Tibial artery (tissue), 4 donors: ENCODE results near the gene FOXO3.

ENCODE experiments used
- DNase-seq, 2 donors: peaks; one replicate each; pipeline ENCODE4 v3.0.0-alpha.2; 2019
- H3K27ac ChIP-seq, 2 donors: fragments of 200-600 bp; sonication (generic) in 1 of 2; 1 replicate in 1 of 2; 2 replicates in 1 of 2; pipeline ENCODE4 v1.5.1; 2018 to 2019; ENCODE audit warnings: mild to moderate bottlenecking in 1 of 2
- H3K27me3 ChIP-seq, 2 donors: fragments of 200-600 bp; sonication (generic) in 1 of 2; one replicate each; pipeline versions ENCODE4 v1.5.1 to v1.6.0; 2016 to 2019
- H3K36me3 ChIP-seq, 3 donors: fragments of 200-600 bp; sonication (generic) in 2 of 3; one replicate each; pipeline ENCODE4 v1.5.1; 2016 to 2019; ENCODE audit warnings: mild to moderate bottlenecking in 2 of 3
- H3K4me1 ChIP-seq, 4 donors: fragments of 200-600 bp; sonication (generic) in 2 of 4; 1 replicate in 3 of 4; 2 replicates in 1 of 4; pipeline ENCODE4 v1.5.1; 2016 to 2019
- H3K4me3 ChIP-seq, 2 donors: fragments of 200-600 bp; sonication (generic) in 1 of 2; 1 replicate in 1 of 2; 2 replicates in 1 of 2; pipeline ENCODE4 v1.5.1; 2018 to 2019; ENCODE audit warnings: mild to moderate bottlenecking in 2 of 2
- H3K9me3 ChIP-seq, 3 donors: fragments of 200-600 bp; sonication (generic) in 1 of 3; one replicate each; pipeline ENCODE4 v1.5.1; 2016 to 2019
- CTCF ChIP-seq, 2 experiments: fragments of 200-600 bp in 1 of 2; fragments of 450-650 bp in 1 of 2; IDR thresholded peaks; one replicate each; pipeline ENCODE4 v1.5.1; 2017 to 2019; ENCODE audit warnings: antibody characterized with exemption in 2 of 2, mild to moderate bottlenecking in 1 of 2, moderate library complexity in 1 of 2
- intact Hi-C: fragments of 100-400 bp; cut with DNase I; formaldehyde crosslinking; loops from one replicate; pipeline ENCODE4 v1.15.0; 2023; ENCODE audit warnings: low total_unique reads

FOXO3 gene

DNA sequence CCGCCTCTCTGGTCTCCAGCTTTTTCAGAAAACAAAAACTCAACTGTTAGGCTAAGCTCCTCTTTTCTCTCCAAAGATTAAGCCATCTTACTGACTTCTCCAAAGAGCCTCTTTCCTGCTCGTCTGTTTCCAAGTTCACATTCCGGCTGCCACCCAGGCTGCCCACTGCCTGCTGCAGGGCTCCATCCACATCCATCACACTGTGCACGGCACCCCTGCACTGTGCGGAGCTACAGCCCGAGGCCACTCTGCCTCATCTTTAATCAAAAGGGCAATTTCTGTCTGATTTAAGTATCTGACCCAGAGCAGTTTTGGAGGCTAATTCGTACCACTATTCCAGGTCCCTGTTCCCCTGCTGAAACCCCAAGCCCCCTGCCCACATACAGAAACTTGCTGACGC is 145.9 kb downstream of the FOXO3 start:
- Histone ChIP-seq H3K27ac (peak overlapping the region in 1 of 2 donors; percentile 29), H3K4me3 (no peak overlapping the region), H3K4me1 (peaks cover 0 to 30% (median 15%) of the 10 kb centered on the region in 4 donors), H3K36me3 (no peaks in the 10 kb centered on the region), H3K27me3 (no peaks in the 10 kb centered on the region), H3K9me3 (peaks cover 0 to 11% (median 4%) of the 10 kb centered on the region in 3 donors)
- intact Hi-C loops = no loop called here
- TF ChIP-seq CTCF (IDR thresholded peaks at IDR 0.05) = no peak
- no peak for DNase-seq

DNA sequence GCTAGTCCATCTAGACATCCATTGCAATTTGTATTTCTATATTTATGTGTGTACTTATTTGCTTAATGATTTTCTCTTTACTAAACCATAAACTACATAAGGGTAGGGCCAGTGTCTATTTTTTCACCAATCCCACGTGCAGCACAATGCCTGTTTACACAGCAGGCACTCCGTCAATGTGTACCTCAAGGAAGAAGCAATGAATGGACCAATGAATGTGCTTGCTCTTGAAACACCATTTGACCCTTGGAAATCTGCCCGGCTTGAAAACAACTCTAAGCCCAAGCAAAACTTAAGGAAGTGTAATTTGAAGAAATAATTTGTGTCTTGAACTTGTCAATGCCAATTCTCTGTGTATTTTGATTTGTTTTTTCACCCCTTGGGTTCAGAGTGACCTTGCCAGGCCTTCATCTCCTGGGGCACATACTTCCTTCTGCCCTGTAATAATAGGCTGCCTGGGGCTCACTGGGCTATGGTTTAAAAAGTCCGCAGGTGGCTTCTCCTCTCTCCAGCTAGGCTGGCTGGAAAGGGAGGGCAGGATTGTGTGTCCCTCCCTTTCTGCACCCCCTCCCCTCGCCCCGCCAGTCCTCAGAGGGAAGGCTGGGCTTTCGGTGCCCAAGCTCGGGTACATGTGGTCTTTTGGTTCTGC is 146.7 kb downstream of the FOXO3 start:
- Histone ChIP-seq H3K4me3 (no peak overlapping the region), H3K4me1 (peaks cover 0 to 33% (median 19%) of the 10 kb centered on the region in 4 donors), H3K36me3 (no peaks in the 10 kb centered on the region), H3K27ac (peak overlapping the region; percentile 29 to 40), H3K9me3 (peaks cover 0 to 10% (median 0%) of the 10 kb centered on the region in 3 donors), H3K27me3 (no peaks in the 10 kb centered on the region)
- intact Hi-C loops = no loop called here
- no peak for DNase-seq
- TF ChIP-seq CTCF (IDR thresholded peaks at IDR 0.05) = no peak

- Histone ChIP-seq H3K4me3 (no peak overlapping the region), H3K9me3 (no peaks in the 10 kb centered on the region), H3K27me3 (no peaks in the 10 kb centered on the region), H3K36me3 (no peaks in the 10 kb centered on the region), H3K4me1 (peaks cover 0 to 59% (median 36%) of the 10 kb centered on the region in 4 donors), H3K27ac (no peak overlapping the region)
- intact Hi-C loops = no loop called here
- DNase-seq = no peak
- TF ChIP-seq CTCF (IDR thresholded peaks at IDR 0.05) = no peak
Observed at GRCh38 chr6:108710030-108710429, 149.3 kb downstream of the FOXO3 start.

GRCh38 chr6:108710551-108710950 is 149.8 kb downstream of the FOXO3 start:
- DNase-seq = no peak
- Histone ChIP-seq H3K36me3 (no peaks in the 10 kb centered on the region), H3K9me3 (no peaks in the 10 kb centered on the region), H3K27me3 (no peaks in the 10 kb centered on the region), H3K4me3 (no peak overlapping the region), H3K4me1 (peaks cover 0 to 61% (median 36%) of the 10 kb centered on the region in 4 donors), H3K27ac (no peak overlapping the region)
- intact Hi-C loops = no loop called here
- TF ChIP-seq CTCF (IDR thresholded peaks at IDR 0.05) = no peak

- peaks cover 0 to 61% (median 36%) of the 10 kb centered on the region in 4 donors for H3K4me1 ChIP-seq
- no peaks in the 10 kb centered on the region for H3K36me3 ChIP-seq
- intact Hi-C loops = no loop called here
- DNase-seq = no peak
- H3K9me3 ChIP-seq = no peaks in the 10 kb centered on the region
- H3K27ac ChIP-seq = no peak overlapping the region
- H3K4me3 ChIP-seq = no peak overlapping the region
- no peak for TF ChIP-seq CTCF (IDR thresholded peaks at IDR 0.05)
- H3K27me3 ChIP-seq = no peaks in the 10 kb centered on the region
Observed at GRCh38 chr6:108711071-108711470, 150.4 kb downstream of the FOXO3 start.
